Stimulated activated CD8-positive, alpha-beta memory T cell treated with anti-CD3 and anti-CD28 coated beads, Interleukin-4, amount 100 ng/mL, for 48 hours (primary cell): ENCODE data around the gene HSFX3.
"Not testable (repeated sequence)": the region's sequence is repeated elsewhere in the genome, so short reads cannot be mapped to it uniquely, and the experiment has no call there.

Source experiments
- DNase-seq: peaks from one replicate; pipeline ENCODE4 v3.0.0-alpha.2; 2020

Gene HSFX3, protein sequence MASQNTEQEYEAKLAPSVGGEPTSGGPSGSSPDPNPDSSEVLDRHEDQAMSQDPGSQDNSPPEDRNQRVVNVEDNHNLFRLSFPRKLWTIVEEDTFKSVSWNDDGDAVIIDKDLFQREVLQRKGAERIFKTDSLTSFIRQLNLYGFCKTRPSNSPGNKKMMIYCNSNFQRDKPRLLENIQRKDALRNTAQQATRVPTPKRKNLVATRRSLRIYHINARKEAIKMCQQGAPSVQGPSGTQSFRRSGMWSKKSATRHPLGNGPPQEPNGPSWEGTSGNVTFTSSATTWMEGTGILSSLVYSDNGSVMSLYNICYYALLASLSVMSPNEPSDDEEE

DNA sequence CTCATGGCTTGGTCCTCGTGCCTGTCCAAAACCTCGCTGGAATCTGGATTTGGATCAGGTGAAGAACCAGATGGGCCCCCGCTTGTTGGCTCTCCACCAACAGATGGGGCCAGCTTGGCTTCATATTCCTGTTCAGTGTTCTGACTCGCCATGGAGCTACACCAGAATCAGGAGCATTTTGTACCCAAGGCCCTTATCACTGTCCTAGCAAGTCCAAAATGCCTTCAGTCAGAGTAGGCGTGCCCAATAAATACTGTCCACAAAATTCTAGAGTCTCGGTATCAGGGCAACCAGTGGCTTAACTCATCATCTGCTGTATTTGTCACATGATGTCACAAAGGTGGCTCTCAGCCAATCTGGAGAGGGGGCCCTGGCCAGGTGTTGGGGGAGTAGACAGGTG lies at the start of gene HSFX3:
Gene HSFX3, minus strand, starts transcription at position 224 of the 400 bp plus-strand sequence. Its CDS starts 72 bp downstream, at position 152.
- DNase-seq, result not testable (repeated sequence)

- DNase-seq, result not testable (repeated sequence)
Observed at GRCh38 chrX:149598603-149599002, 48.9 kb upstream of the HSFX3 start.

DNA sequence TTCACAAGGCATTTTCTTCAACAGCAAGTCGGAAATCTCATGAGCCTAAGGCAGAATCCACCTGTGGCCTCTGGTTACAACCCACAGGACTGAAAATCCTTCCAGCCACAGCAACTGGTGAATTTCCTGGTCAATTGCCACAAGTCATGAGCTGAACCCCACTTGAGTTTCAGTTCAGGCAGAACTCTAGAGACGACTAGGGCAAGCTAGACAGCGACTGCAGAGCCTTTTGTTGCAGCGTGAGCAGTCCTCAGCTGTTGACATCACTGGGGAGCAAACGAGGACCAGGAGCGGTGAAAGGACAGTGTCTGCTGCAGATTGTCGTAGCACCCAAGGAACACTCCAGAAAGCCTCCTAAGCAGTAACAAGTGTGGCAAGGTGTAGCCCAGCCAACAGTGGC lies 46.2 kb upstream of the HSFX3 start:
- not testable (repeated sequence) for DNase-seq

DNA sequence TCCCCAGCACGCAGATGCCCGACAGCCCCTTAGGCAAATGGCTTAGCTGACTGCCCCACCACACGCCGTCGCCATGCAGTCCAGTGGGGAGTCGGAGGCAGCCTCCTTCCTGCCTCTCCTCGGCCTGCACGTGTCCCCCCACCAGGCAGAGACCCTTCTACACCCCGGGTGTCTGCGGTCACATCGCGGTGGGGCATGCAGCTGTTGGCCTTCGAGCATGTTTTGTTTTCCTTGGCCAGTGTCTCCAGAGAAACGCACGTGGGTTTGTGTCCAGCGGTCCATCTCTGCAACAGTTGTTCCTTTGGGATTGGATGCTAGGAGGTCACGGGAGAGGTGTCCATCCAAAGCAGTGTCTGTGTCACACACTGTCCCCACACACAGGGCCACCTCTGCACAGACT lies 45.5 kb upstream of the HSFX3 start, which contains the start of gene HSFX2:
Gene HSFX2, minus strand, starts transcription at position 101 of the 400 bp plus-strand sequence. CDS start 614 bp downstream, outside the sequence.
- not testable (repeated sequence) for DNase-seq

DNA sequence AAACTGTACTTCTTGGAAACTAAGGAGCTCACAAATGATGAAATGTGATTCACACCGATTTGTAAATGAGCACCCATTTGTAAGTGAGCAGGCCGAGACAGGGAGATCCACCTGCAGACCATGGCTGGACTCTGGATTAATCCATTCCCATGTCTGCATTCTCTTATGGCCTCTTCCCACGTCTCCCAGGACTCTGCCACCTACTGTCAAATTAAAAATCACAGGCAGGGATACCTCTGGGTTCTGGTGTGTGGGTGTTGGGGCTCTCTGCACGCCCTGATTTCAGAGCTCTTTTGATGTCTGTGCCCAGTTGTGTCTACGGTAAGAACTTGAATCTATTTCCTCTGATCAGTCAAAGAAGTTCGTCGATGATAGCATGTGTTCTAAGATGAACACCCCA lies 41.3 kb upstream of the HSFX3 start:
- DNase-seq, result not testable (repeated sequence)

DNA sequence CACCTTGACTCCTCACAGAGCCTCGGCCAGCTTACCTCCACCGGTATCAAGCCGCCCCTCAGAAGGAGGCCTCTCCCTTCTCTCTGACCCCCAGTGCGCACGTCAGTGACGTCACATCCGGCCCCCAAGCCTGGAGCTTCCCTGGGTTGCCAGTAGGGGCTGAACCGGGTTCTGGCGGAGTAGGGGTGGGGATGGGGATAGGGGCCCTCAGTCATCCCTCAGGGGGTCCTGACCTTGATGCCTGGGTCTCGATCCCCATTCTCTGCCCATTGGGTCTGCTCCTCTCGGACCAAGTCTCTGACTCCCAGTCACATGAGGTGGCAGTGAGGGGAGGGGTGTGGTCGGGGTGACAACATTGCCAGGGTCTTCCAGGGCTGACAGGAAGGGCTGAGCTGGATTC lies 37.6 kb upstream of the HSFX3 start, which contains the start of gene MAGEA9B:
Gene MAGEA9B, minus strand, starts transcription at position 101 of the 400 bp plus-strand sequence. CDS start 4,280 bp downstream, outside the sequence.
- DNase-seq, result not testable (repeated sequence)

GRCh38 chrX:149585631-149586030 lies 35.9 kb upstream of the HSFX3 start:
- DNase-seq, result not testable (repeated sequence)

DNA sequence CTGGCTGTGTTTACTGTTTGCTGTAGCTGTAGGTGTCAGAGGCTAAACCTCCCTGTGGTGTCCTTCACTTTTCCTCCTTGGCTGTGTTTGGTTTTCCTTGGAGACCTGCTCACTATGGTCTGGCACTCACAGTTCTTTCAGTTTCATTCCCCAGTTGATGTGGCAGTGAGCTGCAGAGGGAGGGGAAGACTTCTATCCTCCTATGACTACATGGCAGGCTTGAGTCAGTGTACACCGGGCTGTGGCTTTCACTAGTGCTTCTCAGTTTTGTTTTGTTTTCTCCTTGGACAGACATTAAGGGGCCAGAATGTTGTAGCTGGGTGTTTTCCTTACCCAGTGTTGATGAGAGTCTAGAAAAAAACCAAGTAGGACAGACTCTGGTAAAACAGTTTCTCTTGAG lies 23.7 kb upstream of the HSFX3 start:
- not testable (repeated sequence) for DNase-seq

GRCh38 chrX:149572743-149573142 lies 23.0 kb upstream of the HSFX3 start:
- DNase-seq, result no peak

GRCh38 chrX:149571770-149572169 lies 22.0 kb upstream of the HSFX3 start:
- DNase-seq, result no peak

DNA sequence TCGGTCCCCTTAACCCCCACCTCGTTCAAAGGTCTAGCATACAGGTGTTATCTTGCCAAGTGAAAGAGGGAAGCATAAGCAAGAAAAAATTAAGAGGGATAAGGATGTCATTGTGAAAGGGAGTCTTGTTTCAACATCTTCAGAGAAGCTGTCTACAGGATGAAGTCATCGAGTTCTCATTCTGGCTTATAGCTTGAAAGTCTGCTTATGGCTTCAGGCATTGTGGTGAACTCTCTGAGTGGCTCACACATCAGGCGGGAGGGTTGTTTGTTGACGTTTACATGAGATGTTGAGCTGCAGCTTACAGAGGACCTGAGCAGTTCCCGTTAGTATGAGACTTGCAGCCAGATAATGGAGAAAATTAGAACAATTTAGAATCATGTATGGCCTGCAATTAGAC lies 20.9 kb upstream of the HSFX3 start:
- no peak for DNase-seq

- DNase-seq, result no peak
Observed at GRCh38 chrX:149569770-149570169, 20.0 kb upstream of the HSFX3 start.

GRCh38 chrX:149568701-149569296 lies 19.1 kb upstream of the HSFX3 start:
- DNase-seq, result no peak

- DNase-seq, result no peak
Observed at GRCh38 chrX:149567621-149568417, 18.1 kb upstream of the HSFX3 start.

DNA sequence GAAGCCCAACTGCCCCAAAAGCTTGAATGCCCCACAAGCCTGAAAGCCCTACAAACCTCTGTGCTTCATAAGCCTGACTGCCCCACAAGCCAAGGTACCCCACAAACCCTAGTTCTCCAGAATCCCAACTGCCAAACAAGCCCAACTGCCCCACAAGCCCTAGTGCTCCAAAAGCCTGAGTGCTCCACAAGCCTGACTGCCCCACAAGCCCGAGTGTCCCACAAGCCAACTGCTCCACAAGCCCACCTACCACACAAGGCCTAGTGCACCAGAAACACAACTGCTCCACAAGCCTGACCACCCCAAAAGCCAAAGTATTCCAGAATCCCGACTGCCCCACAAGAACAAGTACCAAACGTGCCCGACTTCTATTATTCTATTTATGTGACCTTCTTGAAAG lies 13.6 kb upstream of the HSFX3 start:
- no peak for DNase-seq

DNA sequence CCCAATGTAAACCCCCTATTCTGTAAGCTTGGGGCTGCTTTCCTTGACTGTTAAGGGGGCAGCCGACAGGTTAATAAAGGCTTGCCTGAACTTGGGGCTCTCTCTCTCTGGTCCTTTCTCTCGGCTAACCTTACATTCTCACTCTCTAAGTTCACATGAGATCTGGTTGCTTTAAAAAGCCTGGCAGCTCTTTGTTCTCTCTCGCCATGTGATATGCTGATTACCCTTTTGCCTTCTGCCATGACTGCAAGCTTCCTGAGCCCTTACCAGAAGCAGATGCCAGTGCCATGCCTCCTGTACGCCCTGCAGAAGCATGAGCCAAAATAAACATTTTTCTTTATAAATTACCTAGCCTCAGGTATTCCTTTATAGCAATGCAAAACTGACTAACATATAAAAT lies 5.5 kb upstream of the HSFX3 start:
- DNase-seq, result not testable (repeated sequence)

- not testable (repeated sequence) for DNase-seq
Observed at GRCh38 chrX:149551939-149552248, 2.2 kb upstream of the HSFX3 start.

DNA sequence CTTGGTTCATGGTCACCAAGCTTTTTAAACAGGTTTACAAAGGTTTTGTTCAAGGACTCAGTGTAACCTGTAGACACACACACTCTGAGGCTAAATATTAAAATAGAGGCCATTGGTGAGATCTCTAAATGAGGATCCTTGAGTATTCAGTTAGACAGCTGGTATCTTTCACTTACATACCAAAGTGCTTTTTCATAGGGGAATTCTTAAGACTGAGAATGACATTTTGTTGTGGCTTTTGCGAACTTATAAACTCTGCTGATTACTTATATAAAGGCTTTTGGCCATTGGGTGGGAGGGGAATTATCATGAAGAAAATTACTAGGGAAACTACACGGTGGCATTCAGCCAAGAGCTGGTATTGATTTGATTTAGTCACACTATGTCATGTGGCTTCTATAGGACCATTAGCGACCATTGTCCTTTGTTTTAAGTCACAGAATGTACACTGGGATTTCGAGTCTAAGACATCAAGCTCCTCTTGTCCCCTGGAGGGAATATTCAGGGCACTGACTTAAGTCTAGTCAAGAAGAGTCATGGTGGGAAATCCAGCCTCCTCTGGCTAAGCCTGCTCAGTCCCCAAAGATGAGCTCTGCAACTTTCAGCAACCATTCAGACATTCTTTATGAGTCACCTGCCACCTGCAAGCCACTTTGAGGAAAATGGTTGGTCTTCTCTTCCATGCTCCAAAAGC lies 1.7 kb upstream of the HSFX3 start:
- DNase-seq, result not testable (repeated sequence)

DNA sequence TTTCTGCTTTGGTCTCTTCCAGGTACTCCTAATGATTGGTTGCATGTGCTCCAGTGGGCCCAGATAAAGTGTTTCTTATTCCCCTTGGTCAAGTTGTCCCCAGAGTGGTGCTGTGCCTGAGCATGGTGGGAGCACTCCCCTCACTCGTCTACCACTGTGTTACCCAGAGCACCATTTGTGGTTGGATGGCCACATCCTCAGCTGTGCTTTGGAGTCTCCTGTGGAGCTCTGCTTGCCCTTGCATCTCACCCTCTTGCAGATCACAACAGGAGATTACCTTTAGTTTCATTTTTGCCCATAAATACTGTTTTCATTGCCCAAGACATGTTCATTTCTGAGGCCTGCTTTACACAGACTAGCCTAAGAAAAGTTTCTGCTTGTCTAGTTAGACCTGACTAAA lies 730 bp upstream of the HSFX3 start:
- not testable (repeated sequence) for DNase-seq

- DNase-seq, result not testable (repeated sequence)
Observed at GRCh38 chrX:149547782-149548181, 1.9 kb downstream of the HSFX3 start.

GRCh38 chrX:149546962-149547361 lies 2.8 kb downstream of the HSFX3 start:
- DNase-seq, result not testable (repeated sequence)
